GM21825 (cell line): ENCODE measurements around the gene NYAP1.
A peak's percentile ranks its signal among the peaks of the same experiment; 100 is the strongest.

Source experiments
- ATAC-seq: cut with Tn5 transposase; IDR thresholded peaks from one replicate; pipeline ENCODE4 v1.9.1; 2021; ENCODE audit warnings: mild to moderate bottlenecking, moderate library complexity; ENCODE audit not compliant: unreplicated experiment

NYAP1 gene

GRCh38 chr7:100456562-100456961 lies 27.2 kb upstream of the NYAP1 start:
- ATAC-seq: no peak

GRCh38 chr7:100457033-100457432 lies 26.7 kb upstream of the NYAP1 start:
- no peak for ATAC-seq

- no peak for ATAC-seq
These were observed 19.5 kb upstream of the NYAP1 start, which contains the start of gene SPACDR for GRCh38 chr7:100464210-100464660. SPACDR (minus strand) TSS chr7:100464260; CDS start chr7:100464025, 235 bp downstream.

- no peak for ATAC-seq
These were observed 18.9 kb upstream of the NYAP1 start for GRCh38 chr7:100464791-100465190.

GRCh38 chr7:100465299-100465698 lies 18.4 kb upstream of the NYAP1 start:
- no peak for ATAC-seq

- ATAC-seq: no peak
These were observed 17.9 kb upstream of the NYAP1 start for GRCh38 chr7:100465702-100466311.

- no peak for ATAC-seq
These were observed 16.8 kb upstream of the NYAP1 start for GRCh38 chr7:100466653-100467605.

- ATAC-seq: no peak
These were observed 15.9 kb upstream of the NYAP1 start for GRCh38 chr7:100467638-100468373.

- no peak for ATAC-seq
These were observed 14.3 kb upstream of the NYAP1 start for GRCh38 chr7:100469227-100470044.

- no peak for ATAC-seq
These were observed 12.7 kb upstream of the NYAP1 start for GRCh38 chr7:100471021-100471420.

GRCh38 chr7:100472121-100472851 lies 11.4 kb upstream of the NYAP1 start:
- ATAC-seq: no peak

- no peak for ATAC-seq
These were observed 10.8 kb upstream of the NYAP1 start for GRCh38 chr7:100472854-100473499.

- no peak for ATAC-seq
These were observed 8.2 kb upstream of the NYAP1 start for GRCh38 chr7:100475549-100475948.

- ATAC-seq: no peak
These were observed 7.5 kb upstream of the NYAP1 start for GRCh38 chr7:100476101-100476780.

GRCh38 chr7:100476903-100477870 lies 6.5 kb upstream of the NYAP1 start:
- ATAC-seq: no peak

- no peak for ATAC-seq
These were observed 5.9 kb upstream of the NYAP1 start for GRCh38 chr7:100477871-100478267.

GRCh38 chr7:100478958-100479660 lies 4.6 kb upstream of the NYAP1 start, which contains the start of gene TSC22D4:
TSC22D4 (minus strand) TSS chr7:100479214; CDS start chr7:100478038, 1,176 bp downstream.
- peak; percentile 61 for ATAC-seq
